ENCODE measurements around the gene ADCY3. TPM values are rescaled to one million over a fixed set of nuclear protein-coding genes. Genes with fewer than 3 reads are reported as not detected.

Gene ADCY3
- polyA plus RNA-seq, 3 donors: 2.5 to 9.3 (median 3.5) TPM

DNA sequence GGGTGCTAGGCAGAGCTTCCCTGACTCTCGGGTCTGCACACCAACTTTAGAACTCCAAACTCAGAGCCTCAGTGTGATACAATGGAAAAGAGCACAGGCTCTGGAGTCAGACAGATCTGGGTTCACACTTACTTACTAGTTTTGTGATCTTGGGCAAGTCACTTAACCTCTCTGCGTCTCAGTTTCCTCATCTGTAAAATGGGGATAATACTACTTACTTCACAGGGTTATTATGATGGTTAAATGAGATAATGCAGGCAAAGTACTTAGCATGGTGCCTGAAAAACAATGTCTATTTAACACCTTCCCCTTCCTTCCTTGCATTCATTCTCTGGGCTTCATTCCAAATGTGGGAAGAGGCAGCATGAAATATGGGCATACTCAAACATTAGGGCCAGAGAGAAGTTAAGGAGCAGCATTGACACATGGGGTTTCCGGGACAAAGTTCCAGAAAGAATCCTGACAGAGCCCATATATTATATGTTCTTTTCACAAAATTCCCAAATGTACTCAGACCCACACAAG, 38.4 kb upstream of the ADCY3 start:
- Mint-ChIP-seq H3K27ac (no peak overlapping the region), H3K27me3 (ENCODE audit: low read depth in 3 of 3) (no peaks in the 10 kb centered on the region), H3K4me1 (no peaks in the 10 kb centered on the region), H3K9me3 (peaks cover 7 to 14% (median 13%) of the 10 kb centered on the region in 7 donors), H3K36me3 (peaks cover 80 to 84% of the 10 kb centered on the region in 2 donors), H3K4me3 (no peak overlapping the region)
- Histone ChIP-seq H3K36me3 (replicated peaks in 1 of 2; ENCODE audit: control insufficient read depth in 1 of 2, insufficient read depth in 2 of 2, low read length in 2 of 2) (peaks cover 52 to 99% of the 10 kb centered on the region in 2 donors), H3K27me3 (ENCODE audit: control insufficient read depth in 2 of 2, insufficient read depth in 2 of 2, low read length in 2 of 2) (no peaks in the 10 kb centered on the region), H3K4me2 (replicated peaks; ENCODE audit: extremely low read depth, low read length, poor library complexity, severe bottlenecking) (no peak overlapping the region), H2AFZ (ENCODE audit: insufficient read depth, low read depth, low read length, poor library complexity, severe bottlenecking) (no peak overlapping the region), H3K9me3 (replicated peaks in 1 of 2; ENCODE audit: control insufficient read depth in 1 of 2, insufficient read depth in 1 of 2, low read length in 2 of 2) (peaks cover 4 to 16% of the 10 kb centered on the region in 2 donors), H3K27ac (ENCODE audit: low read depth in 1 of 2, low read length in 2 of 2) (no peak overlapping the region), H4K20me1 (ENCODE audit: insufficient read depth, low read length) (no peaks in the 10 kb centered on the region), H3K4me3 (replicated peaks in 1 of 3; ENCODE audit: low read depth in 2 of 3, low read length in 3 of 3) (no peak overlapping the region), H3K79me2 (ENCODE audit: insufficient read depth, low read length) (no peaks in the 10 kb centered on the region), H3K9ac (ENCODE audit: insufficient read depth, low read length, poor library complexity, severe bottlenecking) (no peak overlapping the region), H3K4me1 (ENCODE audit: control insufficient read depth in 1 of 2, insufficient read depth in 2 of 2, low read length in 2 of 2) (no peaks in the 10 kb centered on the region)
- no CpG with 5 or more reads among the region's 3 CpGs for WGBS (ENCODE audit: insufficient coverage)
- intact Hi-C loops (cut with micrococcal nuclease): no loop called here
- no peak for DNase-seq
- TF ChIP-seq, protein P1, sequence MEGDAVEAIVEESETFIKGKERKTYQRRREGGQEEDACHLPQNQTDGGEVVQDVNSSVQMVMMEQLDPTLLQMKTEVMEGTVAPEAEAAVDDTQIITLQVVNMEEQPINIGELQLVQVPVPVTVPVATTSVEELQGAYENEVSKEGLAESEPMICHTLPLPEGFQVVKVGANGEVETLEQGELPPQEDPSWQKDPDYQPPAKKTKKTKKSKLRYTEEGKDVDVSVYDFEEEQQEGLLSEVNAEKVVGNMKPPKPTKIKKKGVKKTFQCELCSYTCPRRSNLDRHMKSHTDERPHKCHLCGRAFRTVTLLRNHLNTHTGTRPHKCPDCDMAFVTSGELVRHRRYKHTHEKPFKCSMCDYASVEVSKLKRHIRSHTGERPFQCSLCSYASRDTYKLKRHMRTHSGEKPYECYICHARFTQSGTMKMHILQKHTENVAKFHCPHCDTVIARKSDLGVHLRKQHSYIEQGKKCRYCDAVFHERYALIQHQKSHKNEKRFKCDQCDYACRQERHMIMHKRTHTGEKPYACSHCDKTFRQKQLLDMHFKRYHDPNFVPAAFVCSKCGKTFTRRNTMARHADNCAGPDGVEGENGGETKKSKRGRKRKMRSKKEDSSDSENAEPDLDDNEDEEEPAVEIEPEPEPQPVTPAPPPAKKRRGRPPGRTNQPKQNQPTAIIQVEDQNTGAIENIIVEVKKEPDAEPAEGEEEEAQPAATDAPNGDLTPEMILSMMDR (IDR thresholded peaks at IDR 0.05): no peak

DNA sequence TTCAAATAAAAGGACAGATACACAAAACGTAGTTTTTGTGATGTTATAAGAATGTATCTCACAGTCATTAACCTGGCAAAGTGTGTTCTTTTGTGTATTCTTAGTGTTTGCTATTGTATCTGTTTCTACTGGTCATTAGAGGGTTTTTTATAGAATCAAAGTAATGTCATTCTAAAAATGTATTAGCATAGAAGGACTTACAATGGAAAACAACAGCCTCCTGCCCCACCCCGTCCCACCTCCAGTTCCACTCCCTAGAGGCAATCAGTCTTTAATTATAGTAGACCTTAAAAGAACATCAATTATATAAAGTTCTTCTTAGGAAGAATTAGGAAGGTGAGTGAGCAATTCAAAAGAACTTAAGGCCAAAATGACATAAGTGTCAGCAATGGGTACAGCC, 37.9 kb upstream of the ADCY3 start:
- H3K4me3 Mint-ChIP-seq: no peak overlapping the region
- H3K9me3 Mint-ChIP-seq: peaks cover 7 to 14% (median 13%) of the 10 kb centered on the region in 7 donors
- peaks cover 4 to 16% of the 10 kb centered on the region in 2 donors for H3K9me3 ChIP-seq (replicated peaks in 1 of 2; ENCODE audit: control insufficient read depth in 1 of 2, insufficient read depth in 1 of 2, low read length in 2 of 2)
- no peak overlapping the region for H3K4me2 ChIP-seq (replicated peaks; ENCODE audit: extremely low read depth, low read length, poor library complexity, severe bottlenecking)
- H3K27ac ChIP-seq (ENCODE audit: low read depth in 1 of 2, low read length in 2 of 2): no peak overlapping the region
- no peaks in the 10 kb centered on the region for H3K27me3 ChIP-seq (ENCODE audit: control insufficient read depth in 2 of 2, insufficient read depth in 2 of 2, low read length in 2 of 2)
- no peaks in the 10 kb centered on the region for H4K20me1 ChIP-seq (ENCODE audit: insufficient read depth, low read length)
- peaks cover 51 to 99% of the 10 kb centered on the region in 2 donors for H3K36me3 ChIP-seq (replicated peaks in 1 of 2; ENCODE audit: control insufficient read depth in 1 of 2, insufficient read depth in 2 of 2, low read length in 2 of 2)
- peaks cover 82 to 84% of the 10 kb centered on the region in 2 donors for H3K36me3 Mint-ChIP-seq
- no peaks in the 10 kb centered on the region for H3K4me1 ChIP-seq (ENCODE audit: control insufficient read depth in 1 of 2, insufficient read depth in 2 of 2, low read length in 2 of 2)
- TF ChIP-seq, protein P1 (IDR thresholded peaks at IDR 0.05): no peak
- H3K4me1 Mint-ChIP-seq: no peaks in the 10 kb centered on the region
- intact Hi-C loops (cut with micrococcal nuclease): no loop called here
- no peak overlapping the region for H3K9ac ChIP-seq (ENCODE audit: insufficient read depth, low read length, poor library complexity, severe bottlenecking)
- no peaks in the 10 kb centered on the region for H3K79me2 ChIP-seq (ENCODE audit: insufficient read depth, low read length)
- no peak overlapping the region for H2AFZ ChIP-seq (ENCODE audit: insufficient read depth, low read depth, low read length, poor library complexity, severe bottlenecking)
- H3K27ac Mint-ChIP-seq: no peak overlapping the region
- DNase-seq: no peak
- no CpG with 5 or more reads among the region's 2 CpGs for WGBS (ENCODE audit: insufficient coverage)
- H3K27me3 Mint-ChIP-seq (ENCODE audit: low read depth in 3 of 3): no peaks in the 10 kb centered on the region
- no peak overlapping the region for H3K4me3 ChIP-seq (replicated peaks in 1 of 3; ENCODE audit: low read depth in 2 of 3, low read length in 3 of 3)
